ENCODE measurements around the gene MAPK6. TPM values are rescaled to one million over a fixed set of nuclear protein-coding genes. Genes with fewer than 3 reads are reported as not detected.

Gene MAPK6
- total and polyA plus RNA-seq, 2 of the 8 experiments (the other 6 are each of a cell fraction or from before 2014, with no cell fraction given) = 22.6 to 108 TPM

- no peak for TF ChIP-seq BCL11A (IDR thresholded peaks at IDR 0.05; ENCODE audit: low read depth in 2 of 2, low read length in 2 of 2)
Observed at GRCh38 chr15:52060501-52060900, 41.5 kb downstream of the MAPK6 start (continued).

Measured in H1 (cell line).